Activated CD4-positive, alpha-beta T cell treated with anti-CD3 and anti-CD28 coated beads, Interleukin-2, amount 10 ng/mL, durations not matched to agents 7 days and 5 days (primary cell): ENCODE measurements around the gene MACROD1. TPM values are rescaled to one million over a fixed set of nuclear protein-coding genes. Genes with fewer than 3 reads are reported as not detected.

Experiments
- CTCF ChIA-PET: fragments of 350-600 bp; sonication (Branson Sonifier 250); formaldehyde crosslinking; loops from one replicate; lab custom pipeline; 2021; ENCODE audit warnings: antibody characterized with exemption; lab: Charles Lee
- POLR2A ChIA-PET: fragments of 350-600 bp; sonication (Branson Sonifier 250); formaldehyde crosslinking; loops from one replicate; lab custom pipeline; 2021; ENCODE audit warnings: antibody characterized with exemption; lab: Charles Lee
- DNase-seq: peaks from one replicate; pipeline ENCODE4 v3.0.0-alpha.2; 2020
- H3K27ac Mint-ChIP-seq: one replicate; pipeline ENCODE4 v1.8.0; 2021; ENCODE audit warnings: mild to moderate bottlenecking, moderate library complexity, mixed read lengths
- H3K27me3 Mint-ChIP-seq: one replicate; pipeline ENCODE4 v1.8.0; 2021; ENCODE audit warnings: mixed read lengths
- H3K36me3 Mint-ChIP-seq: one replicate; pipeline ENCODE4 v1.8.0; 2021; ENCODE audit warnings: low read depth, mixed read lengths
- H3K4me1 Mint-ChIP-seq: one replicate; pipeline ENCODE4 v1.8.0; 2021; ENCODE audit warnings: mixed read lengths
- H3K4me3 Mint-ChIP-seq: one replicate; pipeline ENCODE4 v1.8.0; 2021; ENCODE audit warnings: mild to moderate bottlenecking, moderate library complexity, mixed read lengths
- H3K9me3 Mint-ChIP-seq: one replicate; pipeline ENCODE4 v1.8.0; 2021; ENCODE audit warnings: mixed read lengths
- total RNA-seq, 2 experiments: library from RNA; stranded (reverse); gene quantifications; one replicate each; pipeline ENCODE4 v1.2.3, GENCODE V29; 2021

The MACROD1 gene
- total RNA-seq, 2 experiments from 2014 or later: 9.2 to 11.6 TPM

DNA sequence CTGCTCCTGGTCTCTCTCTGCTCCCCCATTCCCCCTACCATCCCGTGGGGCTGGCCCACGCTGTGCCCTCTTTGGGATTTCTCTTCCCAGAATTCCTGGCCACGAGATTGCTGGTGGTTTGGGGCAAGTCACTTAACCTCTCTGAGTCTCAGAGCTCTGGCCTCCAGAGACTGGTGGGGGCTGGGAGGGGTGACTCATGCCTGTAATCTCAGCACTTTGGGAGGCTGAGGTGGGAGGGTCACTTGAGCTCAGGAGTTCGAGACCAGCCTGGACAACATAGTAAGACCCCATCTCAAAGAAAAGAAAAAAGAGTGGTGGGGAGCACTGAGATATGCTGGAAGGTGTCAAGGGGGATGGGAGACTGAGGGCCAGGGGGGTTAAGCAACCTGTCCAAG, 161.3 kb downstream of the MACROD1 start:
- no peak for DNase-seq
- Mint-ChIP-seq H3K4me3 (no peak overlapping the region), H3K27ac (no peak overlapping the region), H3K27me3 (peaks cover 31% of the 10 kb centered on the region), H3K9me3 (no peaks in the 10 kb centered on the region), H3K4me1 (peaks cover 20% of the 10 kb centered on the region), H3K36me3 (no peaks in the 10 kb centered on the region)
- ChIA-PET POLR2A (no interaction called here), CTCF (no interaction called here)

- no peak for DNase-seq
- Mint-ChIP-seq H3K9me3 (no peaks in the 10 kb centered on the region), H3K27ac (no peak overlapping the region), H3K4me3 (no peak overlapping the region), H3K4me1 (peaks cover 20% of the 10 kb centered on the region), H3K27me3 (peaks cover 31% of the 10 kb centered on the region), H3K36me3 (no peaks in the 10 kb centered on the region)
- POLR2A ChIA-PET: no interaction called here
- CTCF ChIA-PET: no interaction called here
These were observed 161.9 kb downstream of the MACROD1 start for GRCh38 chr11:64003807-64004589.

GRCh38 chr11:64001484-64002420, 164.2 kb downstream of the MACROD1 start:
- H3K4me3 Mint-ChIP-seq: no peak overlapping the region
- peaks cover 13% of the 10 kb centered on the region for H3K4me1 Mint-ChIP-seq
- no peak for DNase-seq
- H3K36me3 Mint-ChIP-seq: peaks cover 16% of the 10 kb centered on the region
- H3K27ac Mint-ChIP-seq: no peak overlapping the region
- peaks cover 10% of the 10 kb centered on the region for H3K27me3 Mint-ChIP-seq
- H3K9me3 Mint-ChIP-seq: no peaks in the 10 kb centered on the region
- ChIA-PET POLR2A (no interaction called here), CTCF (interaction anchor here (0.6 to 4.0 kb wide), 22 partner anchors 11 to 303 kb away, joined by 3 to 21 read pairs (median 4); partner anchors contain the start of genes COX8A and ZFTA)

DNA sequence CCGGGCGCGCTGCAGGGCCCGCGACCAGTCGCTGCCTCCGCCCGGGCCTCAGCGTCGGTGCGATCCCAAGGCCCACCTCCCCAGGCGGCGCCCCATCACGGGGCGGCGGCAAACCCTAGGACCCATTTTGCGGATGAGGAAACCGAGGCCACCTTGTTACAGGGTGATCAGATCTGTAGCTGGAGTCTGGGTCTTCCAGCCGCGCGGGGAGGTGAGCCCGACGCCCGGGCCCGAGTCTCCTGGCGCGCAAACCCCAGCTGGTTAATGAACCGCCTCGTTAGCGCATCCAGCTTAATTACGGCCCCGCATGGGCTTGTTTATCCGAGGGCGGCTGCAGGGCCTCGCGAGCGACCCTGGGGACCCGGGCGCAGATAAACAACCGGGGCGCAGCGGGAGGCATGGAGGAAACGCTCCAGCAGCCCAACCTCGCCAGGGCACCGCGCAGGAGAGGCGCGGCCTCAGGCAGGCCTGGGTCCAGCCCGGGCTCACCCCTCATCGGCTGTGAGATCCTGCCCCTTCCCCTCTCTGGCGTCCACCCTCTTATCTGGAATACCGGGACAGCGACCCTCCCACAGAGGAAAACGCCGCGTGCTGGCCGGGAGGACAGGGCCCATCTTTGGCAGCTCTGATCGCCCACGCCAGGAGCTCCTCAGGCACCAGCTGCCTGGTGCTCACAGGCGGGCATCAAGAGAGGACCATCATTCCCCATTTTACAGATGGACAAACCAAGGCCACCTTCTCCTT, 165.0 kb downstream of the MACROD1 start:
- Mint-ChIP-seq H3K27ac (peak overlapping the region; percentile 31), H3K4me3 (no peak overlapping the region), H3K9me3 (no peaks in the 10 kb centered on the region), H3K4me1 (peaks cover 13% of the 10 kb centered on the region), H3K36me3 (peaks cover 16% of the 10 kb centered on the region), H3K27me3 (peaks cover 4% of the 10 kb centered on the region)
- ChIA-PET POLR2A (no interaction called here), CTCF (interaction anchor here (0.6 to 4.0 kb wide), 26 partner anchors 8 to 673 kb away, joined by 3 to 21 read pairs (median 4); partner anchors contain the start of genes COX8A and PRDX5)
- no peak for DNase-seq

DNA sequence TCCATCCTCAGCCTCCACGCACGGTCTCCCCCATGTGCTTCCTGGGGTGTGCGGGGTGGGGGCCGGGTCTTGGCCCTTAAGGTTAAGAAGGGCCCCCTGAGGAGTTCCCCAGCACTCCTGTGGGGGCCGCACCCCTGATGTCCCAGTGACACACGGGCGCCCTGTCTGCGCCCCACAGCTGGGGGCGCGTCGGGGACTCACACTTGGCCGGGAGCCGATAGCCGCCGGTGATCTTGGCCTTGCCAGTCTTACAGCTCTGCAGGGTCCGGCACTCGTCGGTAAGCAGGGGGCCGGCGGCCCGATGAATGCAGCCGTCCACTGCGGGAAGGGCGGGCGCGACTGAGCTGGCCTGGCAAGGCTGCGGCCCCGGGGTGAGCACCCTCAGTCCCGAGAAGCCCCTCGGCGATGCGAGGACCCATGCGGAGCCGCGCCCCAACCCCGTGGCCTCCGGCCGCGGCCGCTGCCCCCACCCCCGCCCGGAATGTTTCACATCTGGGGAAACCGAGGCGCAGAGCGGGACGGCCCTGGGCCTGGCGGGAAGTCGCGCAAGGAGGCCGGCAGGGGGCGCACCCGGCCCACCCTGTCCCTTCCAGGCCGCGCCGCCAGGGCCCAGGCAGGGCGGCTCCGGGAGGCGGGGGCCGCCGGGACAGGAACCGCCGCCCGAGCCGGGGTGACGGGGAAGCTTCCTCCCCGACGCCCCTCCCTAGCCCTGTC, 165.7 kb downstream of the MACROD1 start:
- Mint-ChIP-seq H3K4me3 (no peak overlapping the region), H3K27me3 (peaks cover 4% of the 10 kb centered on the region), H3K36me3 (peaks cover 16% of the 10 kb centered on the region), H3K4me1 (peaks cover 13% of the 10 kb centered on the region), H3K9me3 (no peaks in the 10 kb centered on the region), H3K27ac (no peak overlapping the region)
- peak; percentile 72 for DNase-seq
- CTCF ChIA-PET: interaction anchor here (0.6 to 4.0 kb wide), 25 partner anchors 9 to 674 kb away, joined by 3 to 21 read pairs (median 4); partner anchors contain the start of genes COX8A and PRDX5
- POLR2A ChIA-PET: interaction anchor here (0.6 kb wide), 1 partner anchor 147 kb away, joined by 5 read pairs; no protein-coding TSS in a partner anchor

DNA sequence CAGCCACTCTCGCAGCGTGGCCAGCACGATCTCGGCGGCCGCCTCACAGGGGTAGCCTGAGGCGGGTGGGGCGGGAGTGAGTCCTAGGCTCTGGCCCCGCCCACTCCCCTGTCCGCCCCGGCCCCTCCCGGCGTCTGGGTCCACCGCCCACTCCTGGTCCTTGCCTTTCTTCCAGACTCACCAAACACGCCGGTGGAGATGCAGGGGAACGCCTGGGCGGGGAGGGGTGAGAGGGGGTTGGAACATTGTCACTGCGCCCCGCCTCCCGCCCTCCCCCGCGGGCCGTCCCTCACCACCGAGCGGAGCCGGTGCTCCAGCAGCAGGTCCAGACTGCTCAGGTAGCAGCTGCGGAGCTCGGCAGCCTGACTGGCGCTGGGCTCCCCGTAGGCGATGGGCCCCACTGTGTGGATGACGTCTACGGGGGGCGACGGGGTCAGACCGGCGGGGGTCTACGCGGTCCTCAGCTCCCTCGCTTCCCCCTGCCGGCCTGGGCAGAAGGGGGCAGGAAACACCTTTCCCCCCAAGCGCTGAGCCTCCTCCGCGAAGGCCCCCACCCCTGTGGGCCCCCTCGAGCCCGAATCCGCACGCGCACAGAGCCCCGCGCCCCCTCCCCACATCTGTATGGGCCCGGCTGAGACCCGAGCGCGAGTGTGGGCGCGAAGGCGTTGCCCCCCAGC, 166.4 kb downstream of the MACROD1 start:
- POLR2A ChIA-PET: interaction anchor here (0.6 kb wide), 1 partner anchor 147 kb away, joined by 5 read pairs; no protein-coding TSS in a partner anchor
- Mint-ChIP-seq H3K27me3 (peaks cover 4% of the 10 kb centered on the region), H3K4me3 (no peak overlapping the region), H3K36me3 (peaks cover 20% of the 10 kb centered on the region), H3K4me1 (peaks cover 13% of the 10 kb centered on the region), H3K9me3 (no peaks in the 10 kb centered on the region), H3K27ac (no peak overlapping the region)
- peak; percentile 52 for DNase-seq
- CTCF ChIA-PET: interaction anchor here (0.6 to 4.0 kb wide), 13 partner anchors 9 to 161 kb away, joined by 3 to 21 read pairs (median 10); partner anchors contain the start of gene COX8A

DNA sequence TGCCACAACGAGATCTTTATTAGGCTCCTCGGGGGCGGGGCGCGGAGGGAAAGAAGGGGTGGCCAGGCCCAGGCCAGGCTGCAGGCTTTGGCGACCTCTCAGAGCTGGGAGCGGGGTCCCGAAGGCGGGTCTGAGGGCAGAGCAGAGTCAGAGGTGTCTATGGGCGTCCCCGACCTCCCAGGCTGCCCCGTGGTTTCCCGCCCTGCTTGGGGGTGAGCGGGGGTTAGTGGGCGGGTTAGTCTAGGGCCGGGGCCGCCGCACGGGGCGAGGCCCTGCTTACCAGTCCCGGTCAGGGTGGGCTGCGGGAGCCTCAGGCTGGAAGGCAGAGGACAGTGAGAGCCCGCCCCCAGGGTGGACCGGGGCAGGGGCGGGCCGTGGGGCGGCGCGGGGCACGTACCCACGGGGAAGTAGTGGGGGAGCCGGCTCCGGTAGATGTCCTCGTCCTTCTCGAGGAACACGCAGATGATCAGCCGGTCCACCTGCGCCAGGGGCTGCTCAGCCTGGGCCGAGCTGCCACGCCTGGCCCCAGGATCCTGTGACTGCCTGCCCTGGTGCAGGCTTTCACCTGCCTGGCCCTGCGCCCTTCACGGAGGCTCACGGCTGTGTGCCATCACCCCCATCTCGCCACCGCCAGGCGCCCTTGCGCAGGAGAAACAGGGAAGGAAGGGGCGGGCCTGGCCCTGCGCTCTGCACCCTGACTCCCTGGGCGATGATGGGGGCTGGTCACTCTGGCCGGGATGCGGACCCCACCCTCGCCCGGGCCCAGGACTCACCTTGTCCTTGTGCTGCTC, 167.2 kb downstream of the MACROD1 start:
- H3K4me3 Mint-ChIP-seq: no peak overlapping the region
- H3K36me3 Mint-ChIP-seq: peaks cover 22% of the 10 kb centered on the region
- H3K27ac Mint-ChIP-seq: no peak overlapping the region
- no peak for DNase-seq
- no peaks in the 10 kb centered on the region for H3K9me3 Mint-ChIP-seq
- ChIA-PET POLR2A (no interaction called here), CTCF (interaction anchor here (1.0 to 4.0 kb wide), 7 partner anchors 8 to 153 kb away, joined by 3 to 21 read pairs (median 5); no protein-coding TSS in a partner anchor)
- H3K4me1 Mint-ChIP-seq: peaks cover 15% of the 10 kb centered on the region
- peaks cover 4% of the 10 kb centered on the region for H3K27me3 Mint-ChIP-seq

GRCh38 chr11:63997801-63998337, 168.0 kb downstream of the MACROD1 start:
- H3K4me1 Mint-ChIP-seq: peaks cover 22% of the 10 kb centered on the region
- H3K36me3 Mint-ChIP-seq: peaks cover 25% of the 10 kb centered on the region
- H3K27me3 Mint-ChIP-seq: peaks cover 2% of the 10 kb centered on the region
- CTCF ChIA-PET: interaction anchor here (1.0 to 1.7 kb wide), 3 partner anchors 8 to 154 kb away, joined by 3 to 5 read pairs (median 3); no protein-coding TSS in a partner anchor
- POLR2A ChIA-PET: no interaction called here
- no peak for DNase-seq
- no peaks in the 10 kb centered on the region for H3K9me3 Mint-ChIP-seq
- H3K27ac Mint-ChIP-seq: no peak overlapping the region
- H3K4me3 Mint-ChIP-seq: no peak overlapping the region

- ChIA-PET CTCF (interaction anchor here (1.0 to 1.7 kb wide), 2 partner anchors 151 to 155 kb away, joined by 3 read pairs; no protein-coding TSS in a partner anchor), POLR2A (no interaction called here)
- Mint-ChIP-seq H3K36me3 (peaks cover 26% of the 10 kb centered on the region), H3K4me1 (peaks cover 23% of the 10 kb centered on the region), H3K9me3 (no peaks in the 10 kb centered on the region), H3K27me3 (peaks cover 2% of the 10 kb centered on the region), H3K27ac (no peak overlapping the region), H3K4me3 (no peak overlapping the region)
- no peak for DNase-seq
These were observed 168.7 kb downstream of the MACROD1 start for GRCh38 chr11:63997104-63997700.

- no peaks in the 10 kb centered on the region for H3K27me3 Mint-ChIP-seq
- H3K36me3 Mint-ChIP-seq: peaks cover 29% of the 10 kb centered on the region
- ChIA-PET CTCF (no interaction called here), POLR2A (no interaction called here)
- peaks cover 28% of the 10 kb centered on the region for H3K4me1 Mint-ChIP-seq
- no peaks in the 10 kb centered on the region for H3K9me3 Mint-ChIP-seq
- no peak overlapping the region for H3K4me3 Mint-ChIP-seq
- H3K27ac Mint-ChIP-seq: no peak overlapping the region
- DNase-seq: no peak
These were observed 169.4 kb downstream of the MACROD1 start for GRCh38 chr11:63996512-63996911.
